ENCODE measurements around the gene C2CD3.

DNA sequence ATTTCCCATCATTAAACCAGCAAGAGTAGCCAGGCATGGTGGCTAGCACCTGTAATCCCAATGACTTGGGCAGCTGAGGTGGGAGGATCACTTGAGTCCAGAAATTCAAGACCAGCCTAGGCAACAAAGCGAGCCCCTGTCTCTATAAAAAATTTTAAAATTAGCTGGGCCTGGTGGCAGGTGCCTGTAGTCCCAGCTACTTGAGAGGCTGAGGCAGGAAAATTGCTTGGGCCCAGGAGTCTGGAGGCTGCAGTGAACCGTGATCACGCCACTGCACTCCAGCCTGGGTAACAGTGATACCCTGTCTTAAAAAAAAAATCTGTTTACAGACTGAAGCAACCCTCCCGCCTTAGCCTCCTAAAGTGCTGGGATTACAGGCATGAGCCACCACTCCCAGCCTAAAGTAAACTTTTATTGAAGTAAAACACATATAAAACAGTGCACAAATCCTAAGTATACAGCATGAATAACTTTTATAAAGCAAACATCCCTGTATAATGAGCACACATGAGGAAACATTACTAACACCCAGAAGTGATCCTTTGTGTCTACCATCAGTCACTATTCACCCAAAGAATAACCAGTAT is 174.5 kb downstream of the C2CD3 start:
- TF ChIP-seq, protein P1, sequence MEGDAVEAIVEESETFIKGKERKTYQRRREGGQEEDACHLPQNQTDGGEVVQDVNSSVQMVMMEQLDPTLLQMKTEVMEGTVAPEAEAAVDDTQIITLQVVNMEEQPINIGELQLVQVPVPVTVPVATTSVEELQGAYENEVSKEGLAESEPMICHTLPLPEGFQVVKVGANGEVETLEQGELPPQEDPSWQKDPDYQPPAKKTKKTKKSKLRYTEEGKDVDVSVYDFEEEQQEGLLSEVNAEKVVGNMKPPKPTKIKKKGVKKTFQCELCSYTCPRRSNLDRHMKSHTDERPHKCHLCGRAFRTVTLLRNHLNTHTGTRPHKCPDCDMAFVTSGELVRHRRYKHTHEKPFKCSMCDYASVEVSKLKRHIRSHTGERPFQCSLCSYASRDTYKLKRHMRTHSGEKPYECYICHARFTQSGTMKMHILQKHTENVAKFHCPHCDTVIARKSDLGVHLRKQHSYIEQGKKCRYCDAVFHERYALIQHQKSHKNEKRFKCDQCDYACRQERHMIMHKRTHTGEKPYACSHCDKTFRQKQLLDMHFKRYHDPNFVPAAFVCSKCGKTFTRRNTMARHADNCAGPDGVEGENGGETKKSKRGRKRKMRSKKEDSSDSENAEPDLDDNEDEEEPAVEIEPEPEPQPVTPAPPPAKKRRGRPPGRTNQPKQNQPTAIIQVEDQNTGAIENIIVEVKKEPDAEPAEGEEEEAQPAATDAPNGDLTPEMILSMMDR (IDR thresholded peaks at IDR 0.05; ENCODE audit: low read depth, low read length), result no peak
- no peak for TF ChIP-seq EZH2phosphoT487 (IDR thresholded peaks at IDR 0.05; ENCODE audit: low read depth)
